ENCODE measurements around the gene CDCA7L. TPM values are rescaled to one million over a fixed set of nuclear protein-coding genes. Genes with fewer than 3 reads are reported as not detected.

The CDCA7L gene
- polyA plus RNA-seq, 1 donor (not counting 4 experiments of a cell fraction or from before 2014, with no cell fraction given) = 31.8 TPM

GRCh38 chr7:21910253-21910652 lies 35.4 kb downstream of the CDCA7L start:
- no peak overlapping the region for H3K4me2 ChIP-seq (ENCODE audit: control insufficient read depth, extremely low read depth, insufficient read depth, low read depth, low read length)
- H3K9ac ChIP-seq (ENCODE audit: control insufficient read depth, extremely low read depth, insufficient read depth, low read length) = no peak overlapping the region
- H3K27me3 ChIP-seq (ENCODE audit: control insufficient read depth, extremely low read depth, insufficient read depth, low read length) = no peaks in the 10 kb centered on the region
- H3K4me1 ChIP-seq (ENCODE audit: control insufficient read depth, extremely low read depth, insufficient read depth, low read length) = peaks cover 11% of the 10 kb centered on the region
- DNase-seq (ENCODE audit: low read depth, low spot score) (no peak), FAIRE-seq (no peak)
- no peaks in the 10 kb centered on the region for H4K20me1 ChIP-seq (ENCODE audit: control insufficient read depth, extremely low read depth, insufficient read depth, low read length)
- TF ChIP-seq, protein P1, sequence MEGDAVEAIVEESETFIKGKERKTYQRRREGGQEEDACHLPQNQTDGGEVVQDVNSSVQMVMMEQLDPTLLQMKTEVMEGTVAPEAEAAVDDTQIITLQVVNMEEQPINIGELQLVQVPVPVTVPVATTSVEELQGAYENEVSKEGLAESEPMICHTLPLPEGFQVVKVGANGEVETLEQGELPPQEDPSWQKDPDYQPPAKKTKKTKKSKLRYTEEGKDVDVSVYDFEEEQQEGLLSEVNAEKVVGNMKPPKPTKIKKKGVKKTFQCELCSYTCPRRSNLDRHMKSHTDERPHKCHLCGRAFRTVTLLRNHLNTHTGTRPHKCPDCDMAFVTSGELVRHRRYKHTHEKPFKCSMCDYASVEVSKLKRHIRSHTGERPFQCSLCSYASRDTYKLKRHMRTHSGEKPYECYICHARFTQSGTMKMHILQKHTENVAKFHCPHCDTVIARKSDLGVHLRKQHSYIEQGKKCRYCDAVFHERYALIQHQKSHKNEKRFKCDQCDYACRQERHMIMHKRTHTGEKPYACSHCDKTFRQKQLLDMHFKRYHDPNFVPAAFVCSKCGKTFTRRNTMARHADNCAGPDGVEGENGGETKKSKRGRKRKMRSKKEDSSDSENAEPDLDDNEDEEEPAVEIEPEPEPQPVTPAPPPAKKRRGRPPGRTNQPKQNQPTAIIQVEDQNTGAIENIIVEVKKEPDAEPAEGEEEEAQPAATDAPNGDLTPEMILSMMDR (optimal IDR thresholded peaks at IDR 0.05 in 1 of 3, IDR thresholded peaks at IDR 0.05 in 1 of 3, conservative IDR thresholded peaks at IDR 0.05 in 1 of 3; ENCODE audit: extremely low read depth in 1 of 3, insufficient read depth in 2 of 3, low read length in 3 of 3) = no peak
- TF ChIP-seq EZH2 (IDR thresholded peaks at IDR 0.05; ENCODE audit: low read length) = no peak
- peaks cover 9 to 28% of the 10 kb centered on the region in 2 experiments for H3K36me3 ChIP-seq (ENCODE audit: control insufficient read depth in 2 of 2, extremely low read depth in 1 of 2, insufficient read depth in 2 of 2, low read length in 2 of 2)
- dilution Hi-C loops (cut with MboI; ENCODE audit: extremely low pct_ligation_motif_present, low sequenced_read_pairs) = no loop called here
- H3K9me1 ChIP-seq (ENCODE audit: control insufficient read depth, extremely low read depth, insufficient read depth, low read length) = no peaks in the 10 kb centered on the region
- H3K79me2 ChIP-seq (ENCODE audit: control insufficient read depth, insufficient read depth, low read length) = no peaks in the 10 kb centered on the region
- no peak overlapping the region for H3K27ac ChIP-seq (ENCODE audit: control insufficient read depth, insufficient read depth, low read length)
- H3K9me3 ChIP-seq (ENCODE audit: control insufficient read depth, low read depth, low read length) = no peaks in the 10 kb centered on the region
- no peak overlapping the region for H3K4me3 ChIP-seq (ENCODE audit: control insufficient read depth in 2 of 3, extremely low read depth in 1 of 3, insufficient read depth in 2 of 3, low read depth in 1 of 3, low read length in 3 of 3)
- H2AFZ ChIP-seq (ENCODE audit: control insufficient read depth, low read length) = no peak overlapping the region

GRCh38 chr7:21908746-21909145 lies 37.0 kb downstream of the CDCA7L start:
- TF ChIP-seq, protein P1 (optimal IDR thresholded peaks at IDR 0.05 in 1 of 3, IDR thresholded peaks at IDR 0.05 in 1 of 3, conservative IDR thresholded peaks at IDR 0.05 in 1 of 3; ENCODE audit: extremely low read depth in 1 of 3, insufficient read depth in 2 of 3, low read length in 3 of 3) = no peak
- TF ChIP-seq EZH2 (IDR thresholded peaks at IDR 0.05; ENCODE audit: low read length) = no peak
- Histone ChIP-seq H3K27me3 (ENCODE audit: control insufficient read depth, extremely low read depth, insufficient read depth, low read length) (no peaks in the 10 kb centered on the region), H3K4me1 (ENCODE audit: control insufficient read depth, extremely low read depth, insufficient read depth, low read length) (no peaks in the 10 kb centered on the region), H3K79me2 (ENCODE audit: control insufficient read depth, insufficient read depth, low read length) (no peaks in the 10 kb centered on the region), H3K9me1 (ENCODE audit: control insufficient read depth, extremely low read depth, insufficient read depth, low read length) (no peaks in the 10 kb centered on the region), H4K20me1 (ENCODE audit: control insufficient read depth, extremely low read depth, insufficient read depth, low read length) (no peaks in the 10 kb centered on the region), H3K27ac (ENCODE audit: control insufficient read depth, insufficient read depth, low read length) (no peak overlapping the region), H3K4me2 (ENCODE audit: control insufficient read depth, extremely low read depth, insufficient read depth, low read depth, low read length) (no peak overlapping the region), H3K36me3 (ENCODE audit: control insufficient read depth in 2 of 2, extremely low read depth in 1 of 2, insufficient read depth in 2 of 2, low read length in 2 of 2) (peaks cover 9 to 22% of the 10 kb centered on the region in 2 experiments), H2AFZ (ENCODE audit: control insufficient read depth, low read length) (no peak overlapping the region), H3K9me3 (ENCODE audit: control insufficient read depth, low read depth, low read length) (no peaks in the 10 kb centered on the region), H3K4me3 (ENCODE audit: control insufficient read depth in 2 of 3, extremely low read depth in 1 of 3, insufficient read depth in 2 of 3, low read depth in 1 of 3, low read length in 3 of 3) (no peak overlapping the region), H3K9ac (ENCODE audit: control insufficient read depth, extremely low read depth, insufficient read depth, low read length) (no peak overlapping the region)
- DNase-seq (ENCODE audit: low read depth, low spot score) (no peak), FAIRE-seq (no peak)
- dilution Hi-C loops (cut with MboI; ENCODE audit: extremely low pct_ligation_motif_present, low sequenced_read_pairs) = no loop called here

All from keratinocyte (primary cell).